HL-60 (cell line): Measurements from ENCODE around the gene IKBKE.

Source experiments
- DNase-seq, 2 experiments: peaks; one replicate each; pipeline ENCODE4 v3.0.0-alpha.2; 2010 to 2020; ENCODE audit warnings: low read depth in 1 of 2, low spot score in 1 of 2
- H3K27ac ChIP-seq: fragments of 250-450 bp; sonication (Bioruptor Pico); replicated peaks from 2 replicates; pipeline ENCODE4 v1.5.1; 2020; ENCODE audit warnings: mild to moderate bottlenecking, moderate library complexity
- H3K27me3 ChIP-seq: fragments of 250-450 bp; sonication (Bioruptor Pico); 2 replicates; pipeline ENCODE4 v1.5.1; 2021; ENCODE audit warnings: mild to moderate bottlenecking, moderate library complexity; ENCODE audit not compliant: insufficient read depth, poor library complexity, severe bottlenecking
- H3K4me3 ChIP-seq: replicated peaks from 2 replicates; pipeline ENCODE4 v1.5.1; 2011; ENCODE audit warnings: mild to moderate bottlenecking, control low read depth, low read length; ENCODE audit not compliant: insufficient read depth
- CTCF ChIP-seq: IDR thresholded peaks from one replicate; pipeline ENCODE4 v1.5.1; 2011; ENCODE audit warnings: low read length, control low read depth, inconsistent platforms; ENCODE audit not compliant: insufficient read depth
- GABPA ChIP-seq: IDR thresholded peaks from 2 replicates; pipeline ENCODE4 v1.6.1; 2012; ENCODE audit warnings: low read depth
- POLR2AphosphoS5 ChIP-seq: IDR thresholded peaks from 2 replicates; pipeline ENCODE4 v1.6.1; 2012; ENCODE audit warnings: low read depth
- SPI1 ChIP-seq: IDR thresholded peaks from 2 replicates; pipeline ENCODE4 v1.6.1; 2012; ENCODE audit warnings: low read depth, mild to moderate bottlenecking, borderline replicate concordance
- TF ChIP-seq, protein P1 (sequence below): IDR thresholded peaks from 2 replicates; pipeline ENCODE4 v1.6.1; 2012; ENCODE audit warnings: low read depth; ENCODE audit not compliant: insufficient replicate concordance

IKBKE gene

DNA sequence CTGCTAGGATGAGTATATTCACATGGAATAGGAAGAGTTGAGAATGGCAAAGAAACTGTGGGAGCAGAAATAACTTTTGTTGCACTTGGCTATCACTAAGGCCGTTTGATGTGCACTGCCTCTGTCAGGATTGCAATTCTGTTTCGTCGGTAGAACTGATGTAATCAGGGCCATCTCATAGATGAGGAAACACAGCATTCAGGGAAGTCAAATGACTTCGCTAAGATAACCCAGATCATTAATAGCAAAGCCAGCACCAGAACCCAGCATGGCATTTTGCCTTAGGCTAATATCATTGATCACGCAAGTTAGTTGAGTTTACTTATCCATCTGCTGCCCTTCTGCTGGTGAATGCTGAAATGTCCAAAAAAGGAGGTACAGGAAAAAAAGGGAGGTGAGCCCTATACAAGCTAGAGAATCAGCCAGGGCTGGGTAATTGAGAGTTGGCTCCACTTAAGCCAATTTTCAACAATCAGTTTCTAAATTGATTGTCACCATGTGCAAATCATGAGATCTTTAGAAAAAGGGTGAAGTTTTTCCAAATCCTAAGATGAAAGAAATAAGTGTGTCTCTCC, 44.6 kb downstream of the IKBKE start:
- Histone ChIP-seq H3K27me3 (no peaks in the 10 kb centered on the region), H3K27ac (no peak overlapping the region; the same call in 1 of the 2 replicates), H3K4me3 (no peak overlapping the region)
- TF ChIP-seq, protein P1, sequence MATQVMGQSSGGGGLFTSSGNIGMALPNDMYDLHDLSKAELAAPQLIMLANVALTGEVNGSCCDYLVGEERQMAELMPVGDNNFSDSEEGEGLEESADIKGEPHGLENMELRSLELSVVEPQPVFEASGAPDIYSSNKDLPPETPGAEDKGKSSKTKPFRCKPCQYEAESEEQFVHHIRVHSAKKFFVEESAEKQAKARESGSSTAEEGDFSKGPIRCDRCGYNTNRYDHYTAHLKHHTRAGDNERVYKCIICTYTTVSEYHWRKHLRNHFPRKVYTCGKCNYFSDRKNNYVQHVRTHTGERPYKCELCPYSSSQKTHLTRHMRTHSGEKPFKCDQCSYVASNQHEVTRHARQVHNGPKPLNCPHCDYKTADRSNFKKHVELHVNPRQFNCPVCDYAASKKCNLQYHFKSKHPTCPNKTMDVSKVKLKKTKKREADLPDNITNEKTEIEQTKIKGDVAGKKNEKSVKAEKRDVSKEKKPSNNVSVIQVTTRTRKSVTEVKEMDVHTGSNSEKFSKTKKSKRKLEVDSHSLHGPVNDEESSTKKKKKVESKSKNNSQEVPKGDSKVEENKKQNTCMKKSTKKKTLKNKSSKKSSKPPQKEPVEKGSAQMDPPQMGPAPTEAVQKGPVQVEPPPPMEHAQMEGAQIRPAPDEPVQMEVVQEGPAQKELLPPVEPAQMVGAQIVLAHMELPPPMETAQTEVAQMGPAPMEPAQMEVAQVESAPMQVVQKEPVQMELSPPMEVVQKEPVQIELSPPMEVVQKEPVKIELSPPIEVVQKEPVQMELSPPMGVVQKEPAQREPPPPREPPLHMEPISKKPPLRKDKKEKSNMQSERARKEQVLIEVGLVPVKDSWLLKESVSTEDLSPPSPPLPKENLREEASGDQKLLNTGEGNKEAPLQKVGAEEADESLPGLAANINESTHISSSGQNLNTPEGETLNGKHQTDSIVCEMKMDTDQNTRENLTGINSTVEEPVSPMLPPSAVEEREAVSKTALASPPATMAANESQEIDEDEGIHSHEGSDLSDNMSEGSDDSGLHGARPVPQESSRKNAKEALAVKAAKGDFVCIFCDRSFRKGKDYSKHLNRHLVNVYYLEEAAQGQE: no peak
- TF ChIP-seq CTCF (no peak), POLR2AphosphoS5 (no peak), GABPA (no peak), SPI1 (no peak)
- peak in 1 of 2 experiments; percentile 75 for DNase-seq

GRCh38 chr1:206516728-206516990, 46.4 kb downstream of the IKBKE start:
- H3K27me3 ChIP-seq: no peaks in the 10 kb centered on the region
- no peak for DNase-seq
- TF ChIP-seq POLR2AphosphoS5: no peak
- no peak for TF ChIP-seq SPI1
- TF ChIP-seq, protein P1: no peak
- no peak for TF ChIP-seq GABPA
- no peak for TF ChIP-seq CTCF
- H3K27ac ChIP-seq: no peak overlapping the region
- H3K4me3 ChIP-seq: no peak overlapping the region

DNA sequence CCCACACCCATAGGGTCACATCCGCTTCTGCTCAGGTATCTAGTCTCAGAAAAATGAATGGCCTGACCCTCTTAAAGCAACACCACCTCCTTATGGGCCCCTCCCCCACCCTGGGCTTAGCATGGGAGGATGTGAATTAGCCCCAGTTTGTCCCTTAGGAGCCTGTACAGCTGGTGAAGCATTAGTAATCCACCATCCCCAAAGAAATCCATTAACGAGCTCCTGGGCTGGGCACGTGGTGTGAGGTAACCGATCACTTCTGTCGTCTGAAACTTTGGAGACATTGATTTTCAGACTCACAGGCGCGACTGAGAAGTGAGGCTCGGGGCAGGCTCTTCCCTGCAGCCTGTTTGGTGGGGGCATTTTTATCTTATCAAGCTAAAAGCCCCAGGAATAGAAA, 47.5 kb downstream of the IKBKE start:
- no peak for TF ChIP-seq GABPA
- no peak for TF ChIP-seq CTCF
- TF ChIP-seq, protein P1: no peak
- no peak for TF ChIP-seq POLR2AphosphoS5
- no peak for TF ChIP-seq SPI1
- no peak overlapping the region for H3K27ac ChIP-seq
- DNase-seq: no peak
- no peaks in the 10 kb centered on the region for H3K27me3 ChIP-seq
- H3K4me3 ChIP-seq: no peak overlapping the region
